Myometrial cell (primary cell): Measurements from ENCODE around the gene HTR3A. TPM values are rescaled to one million over a fixed set of nuclear protein-coding genes. Genes with fewer than 3 reads are reported as not detected.

Experiments
- total RNA-seq: library from RNA; depleted of rRNA; stranded (reverse); fragments of >200 nt; gene quantifications from 2 replicates; pipeline ENCODE4 v1.2.3, GENCODE V29; 2015

The HTR3A gene
- not detected in 2 replicates for total RNA-seq

DNA sequence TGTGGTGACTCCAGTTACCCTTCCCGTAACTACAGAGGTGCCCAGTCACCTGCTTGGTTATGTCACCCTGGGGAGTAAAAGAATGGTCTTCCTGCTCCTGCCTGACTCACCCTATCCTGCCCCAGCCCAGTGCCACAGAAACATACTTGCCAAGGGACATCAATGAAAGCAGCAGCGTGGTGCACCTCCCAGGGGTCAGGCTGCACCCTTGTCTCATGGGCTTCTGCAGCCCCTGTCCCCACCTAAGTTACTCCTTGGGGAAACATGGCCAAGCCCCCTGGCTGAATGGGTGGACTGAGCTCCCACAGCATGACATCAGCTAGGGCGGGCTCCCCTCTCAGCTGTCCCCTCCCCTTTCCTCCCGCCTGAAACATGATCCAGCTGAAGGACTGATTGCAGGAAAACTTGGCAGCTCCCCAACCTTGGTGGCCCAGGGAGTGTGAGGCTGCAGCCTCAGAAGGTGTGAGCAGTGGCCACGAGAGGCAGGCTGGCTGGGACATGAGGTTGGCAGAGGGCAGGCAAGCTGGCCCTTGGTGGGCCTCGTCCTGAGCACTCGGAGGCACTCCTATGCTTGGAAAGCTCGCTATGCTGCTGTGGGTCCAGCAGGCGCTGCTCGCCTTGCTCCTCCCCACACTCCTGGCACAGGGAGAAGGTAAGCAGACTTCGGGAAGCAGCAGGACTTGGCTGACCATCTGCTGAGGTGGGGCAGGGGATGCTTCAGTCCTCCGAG, at the start of gene HTR3A:
HTR3A (plus strand) TSS at position 368 of the 730 bp plus-strand sequence; CDS start at position 586, 218 bp downstream.

Other genes with a start within 250 kb of the HTR3A start
- 16.7 and 17.5 TPM in 2 replicates for gene ZW10, start 201.4 kb upstream of the HTR3A start, total RNA-seq
- gene CLDN25, start 195.3 kb upstream of the HTR3A start, total RNA-seq: not detected in 2 replicates
- gene USP28, start 99.5 kb upstream of the HTR3A start, total RNA-seq: 19.3 and 25.7 TPM in 2 replicates
- gene HTR3B, start 70.3 kb upstream of the HTR3A start, total RNA-seq: not detected in 2 replicates
- gene ZBTB16, start 84.6 kb downstream of the HTR3A start, total RNA-seq: 10.7 and 13.6 TPM in 2 replicates